Measurements from ENCODE around the gene HIC2.
"Not testable (repeated sequence)": the region's sequence is repeated elsewhere in the genome, so short reads cannot be mapped to it uniquely, and the experiment has no call there.

Gene HIC2

GRCh38 chr22:21434378-21435233 lies 17.4 kb downstream of the HIC2 start:
- not testable (repeated sequence) for DNase-seq (ENCODE audit: low spot score)

- DNase-seq (ENCODE audit: low spot score): not testable (repeated sequence)
These were observed 19.0 kb downstream of the HIC2 start for GRCh38 chr22:21435998-21436810.

- DNase-seq (ENCODE audit: low spot score): not testable (repeated sequence)
These were observed 20.8 kb downstream of the HIC2 start for GRCh38 chr22:21438013-21438412.

- not testable (repeated sequence) for DNase-seq (ENCODE audit: low spot score)
These were observed 23.0 kb downstream of the HIC2 start for GRCh38 chr22:21440018-21440636.

- DNase-seq (ENCODE audit: low spot score): not testable (repeated sequence)
These were observed 23.5 kb downstream of the HIC2 start for GRCh38 chr22:21440676-21441075.

GRCh38 chr22:21441170-21441569 lies 24.0 kb downstream of the HIC2 start:
- DNase-seq (ENCODE audit: low spot score): not testable (repeated sequence)

- not testable (repeated sequence) for DNase-seq (ENCODE audit: low spot score)
These were observed 25.0 kb downstream of the HIC2 start for GRCh38 chr22:21442123-21442522.

GRCh38 chr22:21442646-21443045 lies 25.5 kb downstream of the HIC2 start:
- not testable (repeated sequence) for DNase-seq (ENCODE audit: low spot score)

GRCh38 chr22:21443057-21443734 lies 26.0 kb downstream of the HIC2 start:
- DNase-seq (ENCODE audit: low spot score): no peak

GRCh38 chr22:21443735-21444421 lies 26.7 kb downstream of the HIC2 start:
- no peak for DNase-seq (ENCODE audit: low spot score)

GRCh38 chr22:21444701-21445436 lies 27.7 kb downstream of the HIC2 start:
- DNase-seq (ENCODE audit: low spot score): no peak

- DNase-seq (ENCODE audit: low spot score): no peak
These were observed 28.4 kb downstream of the HIC2 start for GRCh38 chr22:21445437-21446127.

- no peak for DNase-seq (ENCODE audit: low spot score)
These were observed 29.1 kb downstream of the HIC2 start for GRCh38 chr22:21446128-21446826.

GRCh38 chr22:21446827-21447690 lies 29.9 kb downstream of the HIC2 start:
- DNase-seq (ENCODE audit: low spot score): no peak

- no peak for DNase-seq (ENCODE audit: low spot score)
These were observed 30.7 kb downstream of the HIC2 start for GRCh38 chr22:21447694-21448402.

GRCh38 chr22:21448627-21449416 lies 31.7 kb downstream of the HIC2 start:
- no peak for DNase-seq (ENCODE audit: low spot score)

Data from hematopoietic multipotent progenitor cell treated with erythropoietin and hydrocortisone succinate and interleukin-3 and kit ligand, for 17 days (in vitro differentiated cells).